Measurements from ENCODE around the gene SUSD4.

DNA sequence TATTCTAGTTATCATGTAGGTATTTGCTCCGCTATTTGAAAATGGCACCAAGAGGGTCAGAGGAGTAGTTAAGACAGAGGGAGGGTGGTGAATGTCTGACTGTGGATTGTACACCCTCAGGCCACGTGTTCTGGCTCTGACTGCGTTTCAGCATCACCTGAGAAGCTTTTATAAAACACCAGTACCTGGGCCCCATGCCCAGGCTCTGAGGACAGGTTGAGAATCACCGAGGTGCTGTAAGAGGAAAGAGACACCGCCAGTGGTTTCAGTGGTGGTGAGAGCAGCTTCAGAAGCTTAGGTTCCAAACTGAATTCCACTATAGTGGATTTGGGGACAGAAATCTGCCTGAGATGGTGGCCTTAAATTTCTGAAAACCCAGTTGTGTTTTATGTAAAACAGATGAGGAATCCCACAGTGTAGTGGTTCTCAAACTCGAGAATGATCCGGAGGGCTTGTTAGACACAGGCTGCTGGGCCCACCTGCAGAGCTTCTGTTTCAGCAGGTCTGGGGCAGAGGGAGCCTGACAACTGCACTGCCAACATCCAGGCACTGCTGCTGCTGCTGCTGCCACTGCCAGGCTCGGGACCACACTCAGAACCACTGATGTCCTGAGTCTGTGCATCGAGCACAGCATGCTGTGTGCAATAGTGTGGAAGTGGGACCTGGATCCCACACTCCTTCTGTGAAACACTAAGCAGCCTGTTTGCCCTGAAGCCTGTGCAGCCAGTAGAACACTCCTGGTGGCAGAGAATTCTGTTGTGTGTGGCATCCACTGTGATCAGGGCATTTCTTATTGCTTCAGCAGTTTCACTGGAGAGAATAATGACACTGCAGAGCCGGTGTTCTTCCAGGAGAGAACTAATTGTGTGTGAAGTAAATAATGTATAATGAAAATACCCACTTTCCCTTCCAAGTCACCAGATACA, 98.7 kb downstream of the SUSD4 start:
- TF ChIP-seq CTCF (IDR thresholded peaks at IDR 0.05) (no peak), POLR2A (IDR thresholded peaks at IDR 0.05) (no peak), EP300 (IDR thresholded peaks at IDR 0.05) (no peak)
